Activated CD4-positive, alpha-beta T cell treated with anti-CD3 and anti-CD28 coated beads for 36 hours (primary cell): ENCODE results near the gene ZMYND8. TPM values are rescaled to one million over a fixed set of nuclear protein-coding genes. Genes with fewer than 3 reads are reported as not detected.
"Not testable (repeated sequence)": the region's sequence is repeated elsewhere in the genome, so short reads cannot be mapped to it uniquely, and the experiment has no call there.

Experiments
- ATAC-seq: fragments of 200-7000 bp; cut with Tn5 transposase; one replicate; pipeline ENCODE4 v1.10.0; 2021; ENCODE audit warnings: mild to moderate bottlenecking, moderate library complexity
- CTCF ChIA-PET: fragments of 350-600 bp; sonication (Branson Sonifier 250); formaldehyde crosslinking; loops from one replicate; lab custom pipeline; 2021; ENCODE audit warnings: antibody characterized with exemption; lab: Charles Lee
- POLR2A ChIA-PET: fragments of 350-600 bp; sonication (Branson Sonifier 250); formaldehyde crosslinking; loops from one replicate; lab custom pipeline; 2021; ENCODE audit warnings: antibody characterized with exemption, inconsistent platforms; lab: Charles Lee
- DNase-seq: peaks from one replicate; pipeline ENCODE4 v3.0.0-alpha.2; 2020
- H3K27ac Mint-ChIP-seq: one replicate; pipeline ENCODE4 v1.8.0; 2021; ENCODE audit warnings: mixed read lengths
- H3K27me3 Mint-ChIP-seq: one replicate; pipeline ENCODE4 v1.8.0; 2021; ENCODE audit warnings: mixed read lengths
- H3K36me3 Mint-ChIP-seq: one replicate; pipeline ENCODE4 v1.8.0; 2021; ENCODE audit warnings: low read depth, mixed read lengths
- H3K4me1 Mint-ChIP-seq: one replicate; pipeline ENCODE4 v1.8.0; 2021; ENCODE audit warnings: mixed read lengths
- H3K4me3 Mint-ChIP-seq: one replicate; pipeline ENCODE4 v1.8.0; 2021; ENCODE audit warnings: mild to moderate bottlenecking, moderate library complexity, mixed read lengths
- H3K9me3 Mint-ChIP-seq: one replicate; pipeline ENCODE4 v1.8.0; 2021; ENCODE audit warnings: low read depth, mixed read lengths
- intact Hi-C, 2 experiments: fragments of 100-400 bp; cut with DNase I in 1 of 2; cut with micrococcal nuclease in 1 of 2; formaldehyde crosslinking; loops; one replicate each; pipeline versions ENCODE4 v1.14.2 to v1.15.1; 2022 to 2024; cut with DNase I, micrococcal nuclease
- total RNA-seq, 2 experiments: library from RNA; stranded (reverse); gene quantifications; one replicate each; pipeline ENCODE4 v1.2.3, GENCODE V29; 2021

Gene ZMYND8
- total RNA-seq, 2 experiments from 2014 or later = 33.7 to 50.3 TPM

DNA sequence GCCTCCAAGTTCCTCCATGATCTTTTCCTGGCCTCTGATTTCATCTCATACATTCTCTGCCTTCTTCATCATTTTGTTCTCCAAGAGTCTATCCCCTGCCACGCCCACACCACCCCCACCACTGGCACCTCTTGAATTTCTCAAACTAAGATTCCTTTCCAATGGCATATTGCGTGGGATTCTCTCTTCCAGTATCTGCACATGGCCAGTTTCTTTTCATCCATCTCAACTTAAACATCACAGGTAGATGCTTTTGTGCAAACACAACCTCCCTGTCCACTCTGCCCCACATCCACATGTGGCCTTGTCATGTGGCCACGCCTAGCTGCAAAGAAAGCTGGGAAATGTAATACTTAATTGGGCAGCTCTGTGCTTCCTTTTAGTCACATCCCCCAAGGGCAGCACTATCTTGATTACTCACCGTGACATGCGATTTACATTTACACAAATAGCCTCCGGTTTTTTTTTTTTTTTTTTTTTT, 33.4 kb upstream of the ZMYND8 start:
- intact Hi-C loops = loop anchor here in 1 of 2 experiments (10.0 kb wide), 1 partner anchor 635 kb away; no protein-coding TSS in a partner anchor
- H3K27me3 Mint-ChIP-seq = no peaks in the 10 kb centered on the region
- peaks cover 18% of the 10 kb centered on the region for H3K4me1 Mint-ChIP-seq
- ChIA-PET POLR2A (no interaction called here), CTCF (no interaction called here)
- no peak for ATAC-seq
- no peaks in the 10 kb centered on the region for H3K36me3 Mint-ChIP-seq
- H3K4me3 Mint-ChIP-seq = no peak overlapping the region
- H3K27ac Mint-ChIP-seq = no peak overlapping the region
- DNase-seq = no peak
- peaks cover 8% of the 10 kb centered on the region for H3K9me3 Mint-ChIP-seq

GRCh38 chr20:47385968-47386367, 29.5 kb upstream of the ZMYND8 start:
- POLR2A ChIA-PET, ATAC-seq, H3K4me3 Mint-ChIP-seq, H3K27me3 Mint-ChIP-seq, DNase-seq, H3K9me3 Mint-ChIP-seq, H3K27ac Mint-ChIP-seq, H3K36me3 Mint-ChIP-seq: not testable (repeated sequence)
- H3K4me1 Mint-ChIP-seq = peaks cover 18% of the 10 kb centered on the region
- intact Hi-C loops = loop anchor here (2.0 to 10.0 kb wide), 4 partner anchors 181 to 631 kb away; no protein-coding TSS in a partner anchor
- CTCF ChIA-PET = interaction anchor here (2.8 to 9.1 kb wide), 2 partner anchors 113 to 235 kb away, joined by 39 to 411 read pairs; no protein-coding TSS in a partner anchor

GRCh38 chr20:47382746-47383415, 26.4 kb upstream of the ZMYND8 start:
- Mint-ChIP-seq H3K27ac (no peak overlapping the region), H3K4me3 (no peak overlapping the region), H3K36me3 (no peaks in the 10 kb centered on the region), H3K4me1 (peaks cover 21% of the 10 kb centered on the region), H3K9me3 (no peaks in the 10 kb centered on the region), H3K27me3 (peaks cover 2% of the 10 kb centered on the region)
- ATAC-seq (no peak), DNase-seq (no peak)
- CTCF ChIA-PET = interaction anchor here (0.6 to 9.1 kb wide), 42 partner anchors 9 to 1369 kb away, joined by 3 to 411 read pairs (median 9); partner anchors contain the start of gene ZMYND8
- POLR2A ChIA-PET = no interaction called here
- intact Hi-C loops = loop anchor here in 1 of 2 experiments (10.0 kb wide), 1 partner anchor 628 kb away; no protein-coding TSS in a partner anchor

- Mint-ChIP-seq H3K9me3 (no peaks in the 10 kb centered on the region), H3K4me1 (peaks cover 21% of the 10 kb centered on the region), H3K4me3 (no peak overlapping the region), H3K27me3 (peaks cover 2% of the 10 kb centered on the region), H3K36me3 (no peaks in the 10 kb centered on the region), H3K27ac (no peak overlapping the region)
- intact Hi-C loops = loop anchor here in 1 of 2 experiments (10.0 kb wide), 1 partner anchor 626 kb away; no protein-coding TSS in a partner anchor
- ChIA-PET CTCF (interaction anchor here (0.6 to 9.1 kb wide), 8 partner anchors 10 to 187 kb away, joined by 3 to 411 read pairs (median 4); no protein-coding TSS in a partner anchor), POLR2A (interaction anchor here (1.3 kb wide), 1 partner anchor 106 kb away, joined by 6 read pairs; no protein-coding TSS in a partner anchor)
- ATAC-seq (peak; percentile 48), DNase-seq (peak; percentile 25)
Observed at GRCh38 chr20:47380481-47380880, 24.0 kb upstream of the ZMYND8 start.

- intact Hi-C loops = loop anchor here in 1 of 2 experiments (10.0 kb wide), 1 partner anchor 625 kb away; no protein-coding TSS in a partner anchor
- no peak overlapping the region for H3K4me3 Mint-ChIP-seq
Observed at GRCh38 chr20:47379433-47380150, 23.1 kb upstream of the ZMYND8 start.

GRCh38 chr20:47377122-47377722, 20.7 kb upstream of the ZMYND8 start:
- POLR2A ChIA-PET = no interaction called here
- Mint-ChIP-seq H3K9me3 (no peaks in the 10 kb centered on the region), H3K4me3 (no peak overlapping the region), H3K36me3 (no peaks in the 10 kb centered on the region), H3K27me3 (peaks cover 2% of the 10 kb centered on the region), H3K27ac (no peak overlapping the region), H3K4me1 (peaks cover 7% of the 10 kb centered on the region)
- CTCF ChIA-PET = interaction anchor here (0.7 to 1.5 kb wide), 3 partner anchors 30 to 218 kb away, joined by 3 to 5 read pairs (median 3); no protein-coding TSS in a partner anchor
- no peak for DNase-seq
- ATAC-seq = no peak
- intact Hi-C loops = no loop called here

More at GRCh38 chr20:47379433-47380150, 23.1 kb upstream of the ZMYND8 start:
- Mint-ChIP-seq H3K9me3 (no peaks in the 10 kb centered on the region), H3K27me3 (peaks cover 2% of the 10 kb centered on the region), H3K4me1 (peaks cover 18% of the 10 kb centered on the region), H3K27ac (no peak overlapping the region), H3K36me3 (no peaks in the 10 kb centered on the region)
- ChIA-PET POLR2A (no interaction called here), CTCF (interaction anchor here (0.7 to 9.1 kb wide), 7 partner anchors 20 to 186 kb away, joined by 3 to 411 read pairs (median 4); no protein-coding TSS in a partner anchor)
- DNase-seq (no peak), ATAC-seq (no peak)

DNA sequence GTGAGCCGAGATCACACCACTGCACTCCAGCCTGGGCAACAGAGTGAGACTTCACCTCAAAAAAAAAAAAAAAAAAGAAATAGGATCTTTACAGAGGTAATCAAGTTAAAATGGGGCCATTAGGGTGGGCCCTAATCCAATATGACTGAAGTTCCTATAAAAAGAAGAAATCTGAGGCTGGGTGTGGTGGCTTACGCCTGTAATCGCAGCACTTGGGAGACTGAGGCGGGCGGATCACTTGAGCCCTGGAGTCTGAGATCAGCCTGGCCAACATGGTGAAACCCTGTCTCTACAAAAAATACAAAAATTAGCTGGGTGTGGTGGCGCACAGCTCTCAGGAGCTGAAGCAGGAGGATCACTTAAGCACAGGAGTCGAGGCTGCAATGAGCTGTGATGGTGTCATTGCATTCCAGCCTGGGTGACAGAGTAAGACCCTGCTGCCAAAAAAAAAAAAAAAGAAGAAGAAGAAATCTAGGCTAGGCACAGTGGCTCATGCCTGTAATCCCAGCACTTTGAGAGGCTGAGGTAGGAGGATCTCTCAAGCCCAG, 19.7 kb upstream of the ZMYND8 start:
- intact Hi-C loops, H3K9me3 Mint-ChIP-seq, H3K27me3 Mint-ChIP-seq, H3K4me1 Mint-ChIP-seq, ATAC-seq, POLR2A ChIA-PET, DNase-seq, H3K4me3 Mint-ChIP-seq, H3K27ac Mint-ChIP-seq, H3K36me3 Mint-ChIP-seq: not testable (repeated sequence)
- CTCF ChIA-PET = interaction anchor here (1.0 to 1.3 kb wide), 2 partner anchors 103 to 219 kb away, joined by 3 to 5 read pairs; no protein-coding TSS in a partner anchor

DNA sequence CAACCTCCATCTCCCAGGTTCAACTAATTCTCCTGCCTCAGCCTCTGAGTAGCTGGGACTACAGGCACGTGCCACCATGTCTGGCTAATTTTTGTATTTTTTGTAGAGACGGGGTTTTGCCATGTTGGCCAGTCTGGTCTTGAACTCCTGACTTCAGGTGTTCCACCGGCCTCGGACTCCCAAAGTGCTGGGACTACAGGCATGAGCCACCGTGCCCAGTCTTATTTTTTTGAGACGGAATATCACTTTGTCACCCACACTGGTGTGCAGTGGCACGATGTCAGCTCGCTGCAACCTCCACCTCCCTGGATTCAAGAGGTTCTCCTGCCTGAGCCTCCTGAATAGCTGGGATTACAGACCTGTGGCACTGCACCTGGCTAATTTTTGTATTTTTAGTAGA, 17.6 kb upstream of the ZMYND8 start:
- POLR2A ChIA-PET, intact Hi-C loops, H3K27ac Mint-ChIP-seq, H3K9me3 Mint-ChIP-seq, DNase-seq, H3K4me1 Mint-ChIP-seq, H3K36me3 Mint-ChIP-seq, ATAC-seq, H3K4me3 Mint-ChIP-seq, H3K27me3 Mint-ChIP-seq: not testable (repeated sequence)
- CTCF ChIA-PET = interaction anchor here (0.6 to 1.3 kb wide), 4 partner anchors 8 to 247 kb away, joined by 3 to 4 read pairs (median 3); no protein-coding TSS in a partner anchor

GRCh38 chr20:47373206-47373733, 16.8 kb upstream of the ZMYND8 start:
- Mint-ChIP-seq H3K9me3 (no peaks in the 10 kb centered on the region), H3K27me3 (no peaks in the 10 kb centered on the region), H3K4me3 (no peak overlapping the region), H3K36me3 (no peaks in the 10 kb centered on the region), H3K4me1 (no peaks in the 10 kb centered on the region), H3K27ac (no peak overlapping the region)
- intact Hi-C loops = no loop called here
- ChIA-PET CTCF (interaction anchor here (0.5 to 3.1 kb wide), 9 partner anchors 9 to 248 kb away, joined by 3 to 18 read pairs (median 3); no protein-coding TSS in a partner anchor), POLR2A (no interaction called here)
- no peak for ATAC-seq
- no peak for DNase-seq
